ENCODE data around the gene KCNK15.

DNA sequence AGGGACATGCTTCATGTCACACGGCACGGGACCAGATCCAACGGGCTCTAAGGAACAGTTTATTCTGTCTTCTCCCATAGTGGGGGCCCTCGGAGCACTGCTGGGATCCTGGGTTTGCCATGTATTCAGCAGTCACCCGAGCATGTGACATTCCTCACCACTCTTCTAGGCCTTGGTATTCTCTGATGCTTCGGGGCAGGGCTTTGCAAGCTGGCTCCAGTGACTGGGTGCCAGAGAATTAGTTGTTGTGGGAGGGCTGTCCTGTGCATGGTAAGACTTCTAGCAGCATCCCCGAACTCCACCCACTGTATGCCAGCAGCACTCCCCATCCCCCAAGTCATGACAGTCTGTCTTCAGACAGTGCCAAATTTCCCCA is 25.1 kb upstream of the KCNK15 start:
- no peak for TF ChIP-seq MTA2 (IDR thresholded peaks at IDR 0.05; ENCODE audit: low read depth)
- TF ChIP-seq, protein P1, sequence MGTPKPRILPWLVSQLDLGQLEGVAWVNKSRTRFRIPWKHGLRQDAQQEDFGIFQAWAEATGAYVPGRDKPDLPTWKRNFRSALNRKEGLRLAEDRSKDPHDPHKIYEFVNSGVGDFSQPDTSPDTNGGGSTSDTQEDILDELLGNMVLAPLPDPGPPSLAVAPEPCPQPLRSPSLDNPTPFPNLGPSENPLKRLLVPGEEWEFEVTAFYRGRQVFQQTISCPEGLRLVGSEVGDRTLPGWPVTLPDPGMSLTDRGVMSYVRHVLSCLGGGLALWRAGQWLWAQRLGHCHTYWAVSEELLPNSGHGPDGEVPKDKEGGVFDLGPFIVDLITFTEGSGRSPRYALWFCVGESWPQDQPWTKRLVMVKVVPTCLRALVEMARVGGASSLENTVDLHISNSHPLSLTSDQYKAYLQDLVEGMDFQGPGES (IDR thresholded peaks at IDR 0.05), result no peak
